Left cardiac atrium (tissue), 4 donors: Measurements from ENCODE around the gene SYK. TPM values are rescaled to one million over a fixed set of nuclear protein-coding genes. Genes with fewer than 3 reads are reported as not detected.
A peak's percentile ranks its signal among the peaks of the same experiment; 100 is the strongest.
"Not testable (repeated sequence)": the region's sequence is repeated elsewhere in the genome, so short reads cannot be mapped to it uniquely, and the experiment has no call there.

Experiments
- ATAC-seq, 2 donors: fragments of 200-7000 bp; cut with Tn5 transposase; one replicate each; pipeline ENCODE4 v1.9.1; 2020; ENCODE audit warnings: mild to moderate bottlenecking in 2 of 2, moderate library complexity in 2 of 2
- DNase-seq: peaks from one replicate; pipeline ENCODE4 v3.0.0-alpha.2; 2020
- intact Hi-C, 2 donors: fragments of 100-400 bp; cut with DNase I; formaldehyde crosslinking; loops; one replicate each; pipeline versions ENCODE4 v1.14.1 to v1.15.1; 2022 to 2023
- total RNA-seq, 2 donors: library from RNA; stranded (reverse); fragmentation: NEBNext Ultra II Directional; extraction: Animal tissue kit (Norgen Biotek cat#: 25700); gene quantifications; one replicate each; pipeline ENCODE4 v1.2.1, GENCODE V29; 2021
- donor health status: DM: no; HTN: yes; CAD: no.
- donor health status: DM: no; HTN: yes; CAD: no; lungs with severe emphysema.
- donor health status: DM: yes; HTN: yes; CAD: no.
- donor health status: Dilated cardiomyopathy.

Gene SYK
- total RNA-seq, 2 donors from 2014 or later, result 5.6 to 10.3 TPM

DNA sequence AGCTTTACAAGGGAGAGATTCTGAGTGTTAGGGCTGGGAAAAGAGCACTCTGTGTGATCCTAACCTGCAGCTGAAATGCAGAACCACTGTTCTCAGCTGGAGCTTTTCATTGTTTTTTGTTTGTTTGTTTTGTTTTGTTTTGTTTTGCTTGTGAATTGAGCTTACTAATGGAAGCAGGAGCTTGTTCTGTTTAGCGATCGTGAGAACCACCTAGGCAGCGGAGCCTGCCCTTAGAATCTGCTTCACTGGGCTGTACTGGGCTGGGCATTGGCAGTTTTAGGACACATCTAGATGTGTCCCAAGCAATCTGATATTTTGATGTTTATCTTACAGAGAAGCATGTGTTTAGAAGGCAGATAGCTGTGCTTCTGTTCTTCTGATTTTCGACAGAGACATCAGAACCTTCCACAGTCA, 14.3 kb downstream of the SYK start:
- DNase-seq, result no peak
- no peak for ATAC-seq
- intact Hi-C loops, result no loop called here

DNA sequence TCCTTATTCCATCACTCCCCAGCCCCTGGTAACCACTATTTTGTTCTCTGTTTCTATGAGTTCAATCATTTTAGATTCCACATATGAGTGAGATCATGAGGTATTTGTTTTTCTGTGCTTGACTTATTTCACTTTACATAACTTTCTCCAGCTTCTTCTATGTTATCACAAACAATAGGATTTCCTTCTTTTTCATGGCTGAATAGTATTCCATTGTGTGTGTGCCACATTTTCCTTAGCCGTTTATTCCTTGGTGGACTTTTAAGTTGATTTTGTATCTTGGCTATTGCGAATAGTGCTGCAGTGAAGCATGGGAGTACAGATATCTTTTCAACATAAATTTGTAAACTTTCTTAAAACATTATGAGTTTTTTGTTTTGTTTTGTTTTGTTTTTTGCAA, 15.1 kb downstream of the SYK start:
- intact Hi-C loops, result no loop called here
- no peak for DNase-seq
- ATAC-seq, result no peak

DNA sequence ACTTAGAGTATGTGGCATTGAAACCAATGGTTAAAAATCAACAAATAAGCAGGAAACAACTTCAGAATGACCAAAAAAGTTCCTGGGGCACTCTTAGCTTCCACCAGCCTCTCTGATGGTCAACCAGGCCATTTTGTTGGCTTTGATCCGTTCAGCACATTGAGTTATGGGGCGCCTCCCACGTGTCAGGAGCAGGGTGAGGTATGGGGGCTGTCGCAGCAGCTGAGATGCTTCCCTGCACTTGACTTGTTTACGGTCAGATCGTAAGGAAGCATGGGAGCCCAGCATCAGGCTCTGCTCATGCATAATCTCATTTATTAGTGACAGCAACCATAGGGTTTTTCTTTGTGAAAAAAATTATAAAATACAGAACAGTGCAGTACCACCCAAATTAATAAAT, 16.7 kb downstream of the SYK start:
- ATAC-seq (no peak), DNase-seq (no peak)
- intact Hi-C loops, result no loop called here

DNA sequence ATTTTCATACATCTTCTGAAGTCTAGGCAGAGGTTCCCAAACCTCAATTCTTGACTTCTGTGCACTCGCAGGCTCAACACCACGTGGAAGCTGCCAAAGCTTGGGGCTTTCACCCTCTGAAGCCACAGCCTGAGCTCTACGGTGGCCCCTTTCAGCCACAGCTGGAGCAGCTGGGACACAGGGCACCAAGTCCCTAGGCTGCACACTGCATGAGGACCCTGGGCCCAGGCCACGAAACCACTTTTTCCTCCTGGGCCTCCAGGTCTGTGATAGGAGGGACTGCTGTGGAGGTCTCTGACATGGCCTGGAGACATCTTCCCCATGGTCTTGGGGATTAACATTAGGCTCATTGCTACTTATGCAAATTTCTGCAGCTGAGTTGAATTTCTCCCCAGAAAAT, 18.8 kb downstream of the SYK start:
- DNase-seq, ATAC-seq, intact Hi-C loops: not testable (repeated sequence)

DNA sequence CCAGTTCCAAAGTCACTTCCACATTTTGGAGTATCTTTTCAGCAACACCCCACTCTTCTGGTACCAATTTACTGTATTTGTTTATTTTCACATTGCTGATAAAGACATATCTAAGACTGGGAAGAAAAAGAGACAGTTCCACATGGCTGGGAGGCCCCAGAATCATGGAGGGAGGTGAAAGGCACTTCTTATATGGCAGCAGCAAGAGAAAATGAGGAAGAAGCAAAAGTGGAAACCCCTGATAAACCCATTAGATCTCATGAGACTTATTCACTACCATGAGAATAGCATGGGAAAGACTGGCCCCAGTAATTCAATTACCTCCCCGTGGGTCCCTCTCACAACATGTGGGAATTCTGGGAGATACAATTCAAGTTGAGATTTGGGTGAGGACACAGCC, 19.6 kb downstream of the SYK start:
- not testable (repeated sequence) for DNase-seq, ATAC-seq

DNA sequence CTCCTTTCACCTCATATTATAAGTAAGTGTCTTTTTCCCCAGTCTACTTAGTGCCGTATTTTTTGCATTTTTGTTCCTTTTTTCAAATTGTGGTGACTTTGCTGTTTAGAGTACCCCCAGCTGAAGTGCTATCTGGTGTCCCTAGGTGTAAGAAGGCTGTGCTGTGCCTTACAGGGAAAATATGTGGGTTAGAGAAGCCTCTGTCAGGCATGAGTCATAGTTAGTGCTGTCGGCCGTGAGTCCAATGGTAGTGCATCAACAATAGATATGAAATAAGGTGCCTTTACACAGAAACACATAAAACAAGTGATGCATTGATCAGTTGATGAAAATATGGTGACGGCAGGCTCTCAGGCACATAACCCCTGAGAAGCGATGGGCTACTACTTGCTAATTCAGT, 20.1 kb downstream of the SYK start:
- ATAC-seq (no peak), DNase-seq (no peak)
- intact Hi-C loops, result no loop called here

More for the DNA sequence above, 19.6 kb downstream of the SYK start:
- intact Hi-C loops, result not testable (repeated sequence)

DNA sequence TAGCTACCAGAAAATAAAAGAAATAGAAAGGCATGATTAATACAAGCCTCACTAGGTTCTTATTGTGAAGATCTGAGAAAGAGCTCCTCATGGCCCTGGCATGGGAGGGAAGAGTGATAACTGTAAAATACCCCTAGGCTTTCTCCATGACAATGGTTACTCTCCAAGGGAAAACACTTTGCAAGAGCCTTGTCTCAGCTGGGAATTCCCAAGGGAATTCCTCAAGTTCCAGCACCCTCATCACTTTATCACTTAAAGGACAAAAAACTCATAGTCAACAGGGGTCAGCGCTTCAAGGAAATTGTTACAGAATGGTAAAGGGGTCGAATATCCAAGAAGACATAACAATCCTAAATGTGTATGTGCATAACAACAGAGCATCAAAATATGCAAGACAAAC, 21.2 kb downstream of the SYK start:
- no peak for DNase-seq
- ATAC-seq, result no peak
- intact Hi-C loops, result no loop called here

DNA sequence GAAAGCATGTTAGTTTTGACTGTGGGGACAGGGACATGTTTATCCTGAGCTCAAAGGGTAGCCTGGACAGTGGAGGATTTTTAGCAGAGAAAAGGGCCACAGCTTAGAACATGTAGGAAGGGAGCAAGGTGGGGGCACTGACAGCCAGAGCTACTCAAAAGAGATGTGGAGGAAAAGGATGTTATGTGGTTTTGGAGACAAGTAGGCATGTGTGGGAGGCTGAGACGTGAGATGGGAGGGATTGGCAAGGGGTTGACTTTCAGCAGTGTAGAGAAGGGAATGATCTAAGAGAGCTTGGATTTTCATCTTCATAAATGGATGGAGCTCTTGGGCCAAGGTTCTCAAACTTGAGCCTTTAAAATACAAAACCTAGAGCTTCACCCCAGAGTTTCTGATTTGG, 24.0 kb downstream of the SYK start:
- intact Hi-C loops, result no loop called here
- DNase-seq (no peak), ATAC-seq (no peak)

DNA sequence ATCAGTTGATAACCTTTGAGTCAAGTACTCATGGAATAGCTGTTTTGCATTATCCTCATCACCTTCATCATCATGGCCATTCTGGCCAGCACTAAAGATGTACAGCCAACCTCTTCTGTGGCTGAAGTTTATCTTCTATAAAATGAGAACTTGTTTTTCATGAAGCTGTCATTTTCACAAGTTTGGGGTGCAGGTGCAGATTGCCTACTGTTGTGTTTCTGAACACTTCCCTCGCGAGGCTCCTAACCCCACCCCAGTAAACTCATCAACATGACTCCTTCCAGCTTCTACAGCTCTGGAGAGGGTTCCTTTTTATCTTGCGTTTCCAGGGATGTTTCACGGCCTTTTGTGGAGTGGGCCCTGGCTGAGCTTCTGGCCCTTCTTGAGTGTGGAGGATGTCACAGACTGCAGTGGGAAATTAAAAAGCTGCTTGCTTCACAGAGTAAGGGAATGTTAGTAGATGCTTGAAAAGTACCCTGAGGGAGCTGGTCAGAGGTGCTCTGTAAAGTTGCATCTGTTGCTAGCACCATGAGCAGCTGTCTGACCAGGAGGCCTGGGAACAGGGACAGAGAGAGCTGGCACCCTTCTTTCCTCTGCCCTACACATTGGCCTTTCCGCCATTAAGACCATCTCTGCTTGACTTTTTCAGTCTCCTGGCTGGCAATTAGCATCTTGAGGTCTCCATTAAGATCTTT, 24.9 kb downstream of the SYK start:
- DNase-seq (no peak), ATAC-seq (no peak)
- intact Hi-C loops, result no loop called here

DNA sequence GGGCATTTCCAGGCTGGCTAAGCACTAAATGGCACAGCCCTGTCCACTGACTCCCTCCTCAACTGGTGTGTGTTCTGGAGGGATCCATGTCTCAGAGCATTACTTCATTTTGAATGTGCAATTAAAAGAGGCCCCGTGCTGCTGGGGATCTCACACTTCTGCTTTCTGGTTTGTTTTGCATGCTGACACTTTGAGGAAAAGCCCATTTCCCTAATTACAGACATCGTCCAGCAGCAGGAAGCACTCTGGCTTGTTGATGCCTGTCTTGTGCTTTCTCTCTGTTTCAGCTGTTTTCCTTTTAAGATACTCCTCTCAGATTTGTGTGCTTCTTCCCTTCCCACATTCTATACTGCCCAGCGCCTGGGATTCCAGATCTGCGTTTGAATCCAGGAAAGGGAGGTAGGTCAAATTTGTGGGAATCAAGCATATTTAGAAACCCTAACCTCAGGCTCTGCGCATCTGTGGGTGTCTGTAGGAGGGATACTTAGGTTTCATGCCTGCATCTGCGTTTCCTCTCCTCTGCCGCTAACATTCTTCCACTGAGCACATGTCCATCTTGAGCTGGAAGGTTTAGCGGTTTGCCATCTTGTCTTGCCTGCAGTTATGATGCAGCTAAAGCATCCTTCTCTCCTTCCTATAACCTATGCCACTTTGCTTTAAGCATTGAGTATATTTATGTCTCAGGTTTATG, 25.7 kb downstream of the SYK start:
- intact Hi-C loops, result no loop called here
- peak; percentile 50 to 73 for ATAC-seq

DNA sequence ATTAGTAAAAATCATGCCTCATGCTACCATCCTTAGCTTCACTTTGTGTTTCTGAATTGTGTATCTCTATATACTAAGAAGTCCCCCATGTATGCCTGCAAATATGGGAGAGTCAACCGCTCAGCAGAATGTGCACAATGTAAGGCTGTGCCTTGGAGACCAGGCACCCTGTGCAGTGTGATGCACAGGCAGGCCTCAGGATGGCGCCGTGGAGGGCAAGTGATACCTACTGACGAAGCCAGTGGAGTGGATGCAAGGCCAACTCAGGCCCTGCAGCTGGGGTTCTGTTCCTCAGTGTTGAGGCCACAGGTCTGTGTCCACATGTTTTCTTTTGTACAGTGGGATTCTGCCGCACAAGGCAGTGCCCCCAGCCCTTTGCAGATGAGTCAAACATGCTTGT, 28.4 kb downstream of the SYK start:
- no peak for DNase-seq
- ATAC-seq, result no peak
- intact Hi-C loops, result no loop called here

More for the DNA sequence above, 25.7 kb downstream of the SYK start:
- no peak for DNase-seq

DNA sequence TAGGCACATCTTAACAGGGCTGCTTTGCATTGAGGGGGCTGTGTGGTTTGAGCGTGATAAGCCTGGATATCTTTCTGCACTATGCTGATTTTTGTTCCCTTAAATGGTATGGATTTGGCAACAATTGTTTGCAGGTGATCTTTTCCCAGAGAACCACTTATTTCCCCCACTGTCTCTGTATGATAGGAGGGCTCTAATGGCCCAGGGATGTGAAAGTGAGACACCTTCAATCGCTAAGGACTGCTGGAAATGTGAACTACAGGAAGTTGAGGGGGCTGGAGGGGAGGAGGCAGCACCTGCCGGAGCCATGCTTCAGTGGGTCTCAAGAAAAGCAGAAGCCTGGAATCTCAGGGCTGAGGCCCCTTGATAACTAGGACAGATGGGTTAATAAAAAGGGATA, 29.4 kb downstream of the SYK start:
- ATAC-seq (no peak), DNase-seq (no peak)
- intact Hi-C loops, result no loop called here

DNA sequence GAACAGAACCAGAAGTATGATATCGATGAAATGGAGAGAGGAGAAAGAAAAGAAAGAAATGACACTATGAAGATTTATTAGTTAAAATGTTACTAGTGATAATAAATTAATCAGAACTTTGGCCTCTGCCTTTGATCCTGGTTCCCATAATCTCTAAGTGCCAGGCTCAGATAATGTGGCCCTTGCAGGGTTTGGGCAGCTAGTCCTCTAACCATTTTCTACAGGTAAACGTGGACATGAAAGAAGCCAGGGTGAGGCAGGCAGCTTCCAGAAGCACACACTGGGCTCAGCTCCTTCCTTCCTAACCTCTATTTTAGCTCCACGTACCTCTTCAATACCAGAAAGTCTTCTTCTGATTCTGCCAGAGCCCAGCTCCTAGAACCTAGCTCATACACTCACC, 30.6 kb downstream of the SYK start:
- intact Hi-C loops, result no loop called here
- no peak for ATAC-seq

DNA sequence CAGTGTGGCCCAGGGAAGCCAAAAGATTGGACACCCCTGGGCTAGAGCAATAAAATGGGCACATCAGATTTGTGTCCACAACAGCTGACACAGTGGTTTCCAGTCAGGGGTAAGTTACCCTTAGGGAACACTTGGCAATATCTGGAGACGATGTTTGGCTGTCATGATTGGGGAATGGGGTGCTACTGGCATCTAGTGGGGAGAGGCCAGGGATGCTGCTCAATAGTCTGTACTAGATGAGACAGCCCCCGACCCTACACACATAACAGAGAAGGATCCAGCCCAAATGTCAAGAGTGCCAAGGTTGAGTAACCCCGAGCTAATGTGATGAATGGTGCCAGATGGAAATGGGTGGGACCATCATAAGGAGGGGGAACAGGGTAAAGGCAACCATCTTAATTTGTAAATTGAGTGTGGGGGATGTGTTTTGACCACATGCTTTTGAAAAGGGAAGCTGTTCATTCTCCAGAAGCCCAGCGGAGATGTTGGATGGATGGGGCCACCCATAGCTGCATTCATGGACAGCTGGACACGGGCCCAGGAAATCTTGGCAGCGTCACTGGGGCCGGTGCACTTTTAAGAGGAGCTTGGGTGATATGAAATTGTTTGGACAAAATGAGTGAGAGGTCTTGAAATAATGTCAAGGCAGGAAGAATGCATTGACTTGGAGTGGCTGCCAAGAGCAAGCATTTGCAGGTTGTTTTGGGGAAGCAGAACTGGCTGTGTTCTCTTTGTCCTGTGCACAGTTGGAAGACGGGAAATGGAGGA, 33.4 kb downstream of the SYK start:
- intact Hi-C loops, result no loop called here
- ATAC-seq, result no peak
- no peak for DNase-seq

More for the DNA sequence above, 30.6 kb downstream of the SYK start:
- DNase-seq, result no peak

DNA sequence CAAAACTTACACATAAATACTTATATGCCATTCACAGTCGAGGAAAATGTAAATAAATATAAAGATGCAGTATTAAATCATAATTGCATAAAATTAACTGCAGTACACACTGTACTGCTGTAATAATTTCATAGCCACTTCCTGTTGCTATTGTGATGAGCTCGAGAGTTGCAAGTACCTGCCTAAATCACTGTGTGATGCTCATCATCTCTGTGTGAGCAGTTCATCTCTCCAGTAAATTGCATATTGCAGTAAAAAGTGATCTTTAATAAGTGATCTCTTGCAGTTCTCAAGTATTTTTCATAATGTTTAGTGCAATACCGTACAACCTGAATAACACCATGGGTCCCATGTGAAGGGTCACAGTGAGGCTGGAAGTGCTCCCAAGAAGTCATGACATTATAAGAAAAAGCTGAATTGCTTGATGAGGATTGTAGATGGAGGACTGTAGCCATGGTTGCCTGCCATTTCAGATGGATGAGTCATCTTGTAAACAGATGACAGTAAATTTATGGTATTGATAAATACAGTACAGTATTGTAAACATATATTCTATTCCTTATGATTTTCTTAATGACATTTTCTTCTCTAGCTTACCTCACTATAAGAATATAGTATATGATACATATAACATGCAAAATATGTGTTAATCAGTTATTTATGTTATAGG, 34.9 kb downstream of the SYK start:
- ATAC-seq, result no peak
- intact Hi-C loops, result no loop called here
- DNase-seq, result no peak

DNA sequence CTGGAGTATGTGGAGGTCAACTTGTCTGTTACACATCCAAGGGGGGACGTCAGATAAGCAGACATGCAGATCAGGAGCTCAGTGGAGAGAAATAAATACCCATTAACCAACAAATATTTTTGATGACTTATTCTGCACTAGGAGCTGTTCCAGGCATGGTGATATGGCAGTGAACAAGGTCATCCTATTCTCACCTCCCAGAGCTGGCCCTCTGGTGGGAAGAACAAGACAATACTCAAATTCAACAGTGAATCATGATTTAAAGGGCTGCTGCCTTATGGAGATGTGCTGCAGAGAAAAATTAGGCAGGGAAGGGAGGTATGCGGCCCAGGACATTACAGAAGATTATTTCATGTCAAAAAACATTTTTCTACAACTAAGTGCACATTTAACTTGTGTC, 36.5 kb downstream of the SYK start:
- ATAC-seq (no peak), DNase-seq (no peak)
- intact Hi-C loops, result no loop called here

DNA sequence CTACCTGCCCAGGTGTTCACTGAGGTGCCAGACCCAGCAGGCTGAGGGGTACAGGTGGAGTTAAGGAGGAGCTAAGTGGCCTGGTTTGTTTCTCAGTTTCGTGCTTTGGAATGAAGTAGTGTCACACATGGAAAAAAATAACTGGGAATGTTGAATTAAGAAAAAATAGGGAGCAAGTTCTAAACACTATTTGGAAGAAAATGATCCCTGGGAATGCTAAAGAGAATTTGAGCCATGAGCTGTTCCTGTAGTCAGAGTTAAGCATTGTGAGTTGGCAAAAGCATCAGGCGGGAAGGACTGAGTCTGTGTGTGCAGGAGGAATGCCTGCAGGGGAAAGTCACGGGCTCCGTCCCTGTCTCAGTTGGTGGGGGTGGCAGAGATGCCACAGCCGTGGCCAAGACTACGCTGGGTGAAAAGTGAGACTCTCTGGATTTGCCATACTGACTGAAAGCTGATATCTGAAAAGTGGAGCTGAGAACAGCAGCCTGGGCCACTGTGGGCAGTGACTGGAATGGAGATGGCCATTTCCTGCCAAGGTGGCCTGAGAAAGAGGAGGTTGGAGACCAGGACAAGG, 37.0 kb downstream of the SYK start:
- DNase-seq (no peak), ATAC-seq (no peak)
- intact Hi-C loops, result no loop called here

DNA sequence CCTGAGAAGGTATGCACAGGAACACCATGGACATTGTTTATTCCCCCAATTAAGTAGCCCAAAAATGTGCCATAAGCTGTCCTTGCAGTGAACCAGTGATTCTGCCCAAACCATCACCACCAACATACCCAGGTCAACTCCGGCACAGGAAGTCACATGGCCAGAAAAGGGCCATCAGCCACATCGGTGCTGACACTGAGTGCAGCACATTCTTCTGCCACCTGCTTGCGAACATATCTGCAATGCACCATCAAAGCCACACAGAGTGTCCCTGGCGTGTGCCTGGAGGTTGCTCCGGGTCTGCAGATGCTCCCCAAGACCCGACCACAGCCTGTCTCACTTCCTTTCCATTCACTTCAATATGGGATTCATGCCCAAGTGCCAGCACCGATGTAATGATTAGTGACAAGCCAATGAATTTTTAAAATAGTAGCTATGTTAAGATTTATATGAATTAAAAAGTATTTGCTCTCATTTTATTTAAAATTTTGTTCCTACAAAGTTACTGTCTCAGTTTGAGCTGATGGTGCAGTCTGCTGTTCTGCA, 37.6 kb downstream of the SYK start:
- DNase-seq (no peak), ATAC-seq (no peak)
- intact Hi-C loops, result no loop called here

DNA sequence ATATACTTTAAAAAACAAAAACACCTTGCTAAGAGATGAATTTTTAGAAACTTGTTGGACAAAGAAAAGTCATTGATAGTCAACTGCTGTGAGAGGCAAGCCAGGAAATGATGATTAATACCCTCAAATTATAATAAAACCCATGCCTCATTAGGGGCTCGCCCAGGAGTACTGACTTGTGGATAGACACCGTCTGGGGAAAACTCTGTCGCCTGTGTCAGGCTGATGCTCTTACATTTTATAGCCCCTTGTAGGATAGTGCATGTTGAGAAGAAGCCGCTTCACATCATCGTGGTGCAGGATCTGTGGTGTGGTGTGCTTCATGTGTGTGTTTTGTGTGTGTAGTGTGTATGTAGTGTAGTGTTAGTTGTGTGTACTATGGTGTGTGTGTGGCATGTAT, 39.1 kb downstream of the SYK start:
- no peak for DNase-seq
- ATAC-seq, result no peak
- intact Hi-C loops, result no loop called here
